ENCODE results near the gene ST3GAL2. TPM values are rescaled to one million over a fixed set of nuclear protein-coding genes. Genes with fewer than 3 reads are reported as not detected.

The ST3GAL2 gene
- total and polyA plus RNA-seq, 8 donors: 3.5 to 16.2 (median 4.6) TPM

DNA sequence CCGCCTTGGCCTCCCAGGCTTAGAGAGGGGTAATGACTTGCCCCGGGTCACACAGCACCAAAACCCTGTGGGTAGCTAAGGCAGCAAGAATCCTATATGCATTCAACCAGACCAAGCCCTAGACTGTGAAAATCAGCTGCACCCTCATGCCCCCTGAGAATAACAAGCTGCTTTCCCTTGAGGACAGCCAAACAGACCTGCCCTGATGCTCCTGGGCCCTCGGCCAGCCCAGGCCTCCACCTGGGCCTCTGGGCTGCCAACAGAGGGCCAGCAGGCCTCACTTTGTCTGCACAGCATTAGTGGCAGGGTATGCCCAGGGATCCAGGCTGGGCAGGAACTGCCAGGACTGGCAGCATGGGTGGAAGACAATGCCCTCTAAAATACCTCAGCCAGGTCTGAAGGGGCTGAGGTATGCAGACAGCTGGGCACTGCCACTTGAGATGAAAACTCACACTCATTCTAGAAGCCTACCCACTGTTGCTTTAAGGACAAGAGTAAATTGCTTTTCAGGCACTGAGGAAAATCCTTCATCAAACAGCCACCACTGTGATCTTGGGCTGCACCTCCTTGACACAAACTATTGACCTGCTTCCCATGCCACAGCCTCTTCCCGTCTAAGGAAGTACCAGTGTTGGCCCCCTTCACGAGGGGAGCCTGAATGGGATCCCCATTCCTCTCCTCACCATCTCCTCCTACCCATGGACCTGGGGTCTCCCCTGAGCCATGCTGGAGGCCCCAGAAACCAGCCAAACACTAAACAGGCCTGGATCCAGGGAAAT is 8.8 kb downstream of the ST3GAL2 start:
- H3K27me3 ChIP-seq: no peaks in the 10 kb centered on the region
- no peaks in the 10 kb centered on the region for H3K9me3 ChIP-seq
- H3K4me3 ChIP-seq: no peak overlapping the region
- no peak for FAIRE-seq
- peak overlapping the region in 2 of 4 donors; percentile 55 to 71 for H3K27ac ChIP-seq
- TF ChIP-seq, protein P1, sequence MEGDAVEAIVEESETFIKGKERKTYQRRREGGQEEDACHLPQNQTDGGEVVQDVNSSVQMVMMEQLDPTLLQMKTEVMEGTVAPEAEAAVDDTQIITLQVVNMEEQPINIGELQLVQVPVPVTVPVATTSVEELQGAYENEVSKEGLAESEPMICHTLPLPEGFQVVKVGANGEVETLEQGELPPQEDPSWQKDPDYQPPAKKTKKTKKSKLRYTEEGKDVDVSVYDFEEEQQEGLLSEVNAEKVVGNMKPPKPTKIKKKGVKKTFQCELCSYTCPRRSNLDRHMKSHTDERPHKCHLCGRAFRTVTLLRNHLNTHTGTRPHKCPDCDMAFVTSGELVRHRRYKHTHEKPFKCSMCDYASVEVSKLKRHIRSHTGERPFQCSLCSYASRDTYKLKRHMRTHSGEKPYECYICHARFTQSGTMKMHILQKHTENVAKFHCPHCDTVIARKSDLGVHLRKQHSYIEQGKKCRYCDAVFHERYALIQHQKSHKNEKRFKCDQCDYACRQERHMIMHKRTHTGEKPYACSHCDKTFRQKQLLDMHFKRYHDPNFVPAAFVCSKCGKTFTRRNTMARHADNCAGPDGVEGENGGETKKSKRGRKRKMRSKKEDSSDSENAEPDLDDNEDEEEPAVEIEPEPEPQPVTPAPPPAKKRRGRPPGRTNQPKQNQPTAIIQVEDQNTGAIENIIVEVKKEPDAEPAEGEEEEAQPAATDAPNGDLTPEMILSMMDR (IDR thresholded peaks at IDR 0.05): no peak
- DNase-seq: no peak
- ATAC-seq: no peak
- H3K36me3 ChIP-seq: no peaks in the 10 kb centered on the region
- WGBS, 2 donors: 86% methylated on average over 5 of the region's 5 CpGs
- intact Hi-C loops (cut with DNase I): no loop called here
- H3K4me1 ChIP-seq: peaks cover 16 to 36% (median 18%) of the 10 kb centered on the region in 3 donors

DNA sequence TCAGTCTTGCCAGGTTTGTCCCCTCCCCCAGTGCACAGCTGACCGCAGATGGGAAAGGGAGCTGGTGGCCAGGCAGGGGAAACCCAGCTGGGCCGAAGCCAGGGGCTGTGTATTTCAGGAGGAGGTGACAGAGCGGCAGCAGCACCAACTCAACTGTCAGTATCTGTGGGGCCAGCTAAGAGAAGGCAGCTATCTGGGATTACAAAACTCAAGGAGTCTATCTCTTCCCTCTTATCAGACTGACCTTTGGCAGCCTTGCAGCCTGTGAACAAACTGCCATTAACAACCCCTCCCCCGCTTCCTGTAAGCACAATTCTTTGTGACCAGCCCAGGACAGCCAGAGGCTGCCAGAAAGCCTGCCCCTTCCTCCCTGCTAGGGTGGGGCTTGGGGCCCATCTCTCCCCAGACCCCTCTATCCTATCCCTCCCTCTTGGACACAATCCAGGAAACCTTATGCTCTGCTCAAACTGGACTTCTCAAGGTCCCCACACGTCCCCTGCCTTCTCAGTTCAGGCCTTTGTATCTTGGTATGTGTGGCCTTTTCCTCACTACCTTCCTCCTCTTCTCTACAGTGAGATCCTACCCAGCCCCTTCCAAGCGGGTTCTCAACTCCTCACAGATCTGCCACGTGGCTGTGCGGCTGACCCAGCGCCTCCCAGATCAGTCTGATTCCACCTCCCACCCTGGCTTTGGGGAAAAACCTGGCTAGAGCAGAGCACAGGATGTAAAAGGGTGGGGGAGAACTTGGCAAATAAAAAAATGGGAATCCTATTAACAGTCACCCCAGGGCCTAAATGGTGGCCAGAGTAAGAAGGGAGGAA is 10.5 kb downstream of the ST3GAL2 start:
- peak; percentile 86 to 93 (median 92) for ATAC-seq
- 8 to 9% methylated on average over 9 of the region's 9 CpGs for WGBS, 2 donors
- FAIRE-seq: no peak
- intact Hi-C loops (cut with DNase I): no loop called here
- TF ChIP-seq, protein P1 (IDR thresholded peaks at IDR 0.05): no peak
- Histone ChIP-seq H3K4me1 (peaks cover 16 to 36% (median 18%) of the 10 kb centered on the region in 3 donors), H3K27ac (peak overlapping the region; percentile 47 to 92 (median 79)), H3K36me3 (no peaks in the 10 kb centered on the region), H3K27me3 (no peaks in the 10 kb centered on the region), H3K4me3 (no peak overlapping the region), H3K9me3 (no peaks in the 10 kb centered on the region)
- peak; percentile 92 to 98 (median 96) for DNase-seq

DNA sequence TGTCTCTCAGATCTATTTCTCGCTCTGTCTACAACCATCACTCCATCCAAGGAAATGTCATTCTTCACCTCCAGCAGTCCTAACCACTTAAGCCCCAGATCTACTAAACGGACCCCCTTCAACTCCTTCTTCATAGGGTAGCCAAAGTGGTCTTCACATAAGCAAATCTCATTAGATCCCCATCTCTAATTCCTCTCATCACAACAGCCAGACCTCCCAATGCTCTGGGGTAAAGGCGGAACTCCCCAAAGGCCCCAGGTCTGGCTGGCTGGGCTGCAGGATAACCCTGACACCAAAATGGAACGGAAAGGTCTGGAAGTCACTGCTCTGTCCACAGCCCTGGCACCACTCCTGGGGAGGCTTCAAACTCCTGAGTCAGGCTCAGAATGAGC is 11.1 kb downstream of the ST3GAL2 start:
- H3K4me3 ChIP-seq: no peak overlapping the region
- FAIRE-seq (no peak), ATAC-seq (no peak), DNase-seq (no peak)
- 40 to 44% methylated on average over 4 of the region's 4 CpGs for WGBS, 2 donors
- peaks cover 16 to 36% (median 18%) of the 10 kb centered on the region in 3 donors for H3K4me1 ChIP-seq
- peak overlapping the region; percentile 47 to 92 (median 79) for H3K27ac ChIP-seq
- no peaks in the 10 kb centered on the region for H3K27me3 ChIP-seq
- H3K36me3 ChIP-seq: no peaks in the 10 kb centered on the region
- no peaks in the 10 kb centered on the region for H3K9me3 ChIP-seq
- intact Hi-C loops (cut with DNase I): no loop called here
- TF ChIP-seq, protein P1 (IDR thresholded peaks at IDR 0.05): no peak

DNA sequence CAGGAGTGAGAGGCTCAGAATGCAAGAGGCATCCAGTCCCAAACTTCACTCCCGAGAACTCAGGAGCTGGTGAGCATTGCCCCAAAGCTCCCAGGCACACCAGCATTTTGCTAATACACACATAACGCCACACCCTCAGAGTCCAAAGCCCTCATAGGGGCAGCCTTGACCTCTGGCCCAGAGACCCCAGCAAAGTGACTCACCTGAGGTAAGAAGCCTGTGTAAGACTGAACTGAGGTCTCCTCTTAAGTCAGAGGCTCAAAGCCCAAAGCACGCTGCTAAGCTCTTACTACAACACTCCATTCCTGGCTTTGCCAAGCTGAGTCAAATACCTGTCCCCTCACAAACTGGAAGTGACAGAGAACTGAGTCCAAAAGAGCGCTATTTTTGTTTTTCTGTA is 16.4 kb downstream of the ST3GAL2 start:
- Histone ChIP-seq H3K36me3 (no peaks in the 10 kb centered on the region), H3K4me3 (no peak overlapping the region), H3K9me3 (no peaks in the 10 kb centered on the region), H3K4me1 (peaks cover under 1 to 9% (median 1%) of the 10 kb centered on the region in 3 donors), H3K27me3 (no peaks in the 10 kb centered on the region), H3K27ac (no peak overlapping the region)
- DNase-seq (no peak), FAIRE-seq (no peak), ATAC-seq (no peak)
- 89 to 92% methylated on average over 4 of the region's 4 CpGs for WGBS, 2 donors
- TF ChIP-seq, protein P1 (IDR thresholded peaks at IDR 0.05): no peak
- intact Hi-C loops (cut with DNase I): no loop called here
